ENCODE data around the gene ZGPAT.

- no peak for TF ChIP-seq CTCF (IDR thresholded peaks at IDR 0.05)
- no peak for TF ChIP-seq POLR2AphosphoS5 (IDR thresholded peaks at IDR 0.05; ENCODE audit: low read depth, low read length)
- no peak for TF ChIP-seq TCF7L2 (IDR thresholded peaks at IDR 0.05; ENCODE audit: low read depth, low read length)
Measured at GRCh38 chr20:63732118-63733095, 24.6 kb downstream of the ZGPAT start.

Data from Panc1 (cell line).